Loucy (cell line): ENCODE data around the gene ADISSP.

ENCODE experiments used
- H2AFZ ChIP-seq: fragments of 200-600 bp; sonication (generic); 2 replicates; pipeline ENCODE4 v1.6.0; 2016; ENCODE audit warnings: antibody characterized with exemption, mild to moderate bottlenecking, low read length, moderate library complexity
- H3F3A ChIP-seq: fragments of 200-600 bp; 2 replicates; pipeline ENCODE4 v1.6.0; 2016; ENCODE audit warnings: antibody characterized with exemption, low read depth, mild to moderate bottlenecking
- H3K27me3 ChIP-seq: fragments of 200-600 bp; sonication (generic); 2 replicates; pipeline ENCODE4 v1.6.1; 2014; ENCODE audit warnings: low read length, mild to moderate bottlenecking; ENCODE audit not compliant: insufficient read depth, poor library complexity, severe bottlenecking
- H3K36me3 ChIP-seq: fragments of 200-600 bp; sonication (generic); 2 replicates; pipeline ENCODE4 v1.6.1; 2016; ENCODE audit warnings: low read length; ENCODE audit not compliant: insufficient read depth
- H3K4me1 ChIP-seq: fragments of 200-600 bp; sonication (generic); 2 replicates; pipeline ENCODE4 v1.5.1; 2014; ENCODE audit warnings: low read length, mild to moderate bottlenecking; ENCODE audit not compliant: insufficient read depth, poor library complexity, severe bottlenecking
- H3K4me2 ChIP-seq: fragments of 200-600 bp; sonication (generic); 2 replicates; pipeline ENCODE4 v1.6.0; 2014; ENCODE audit warnings: antibody characterized with exemption, low read length, low read depth, mild to moderate bottlenecking; ENCODE audit not compliant: poor library complexity, severe bottlenecking
- H3K4me3 ChIP-seq: fragments of 200-600 bp; sonication (generic); 2 replicates; pipeline ENCODE4 v1.5.1; 2014; ENCODE audit warnings: low read length, mild to moderate bottlenecking, mixed read lengths; ENCODE audit not compliant: poor library complexity, severe bottlenecking
- H3K79me2 ChIP-seq: fragments of 200-600 bp; sonication (generic); 2 replicates; pipeline ENCODE4 v1.6.1; 2014; ENCODE audit warnings: low read length; ENCODE audit not compliant: insufficient read depth
- H3K9ac ChIP-seq: fragments of 200-600 bp; sonication (generic); 2 replicates; pipeline ENCODE4 v1.6.0; 2014; ENCODE audit warnings: mild to moderate bottlenecking, low read depth, low read length, moderate library complexity; ENCODE audit not compliant: poor library complexity, severe bottlenecking
- H3K9me2 ChIP-seq: fragments of 200-600 bp; sonication (generic); replicated peaks from 2 replicates; pipeline ENCODE4 v1.6.1; 2016; ENCODE audit warnings: low read depth, low read length, mixed read lengths
- H3K9me3 ChIP-seq: fragments of 200-600 bp; sonication (generic); 2 replicates; pipeline ENCODE4 v1.6.1; 2014; ENCODE audit warnings: mild to moderate bottlenecking, antibody characterized with exemption, low read length, low read depth; ENCODE audit not compliant: insufficient read depth
- H4K20me1 ChIP-seq: fragments of 200-600 bp; sonication (generic); 2 replicates; pipeline ENCODE4 v1.6.0; 2014; ENCODE audit warnings: antibody characterized with exemption, low read length, mild to moderate bottlenecking; ENCODE audit not compliant: insufficient read depth, poor library complexity, severe bottlenecking
- EZH2phosphoT487 ChIP-seq: fragments of 200-600 bp; IDR thresholded peaks from 2 replicates; pipeline ENCODE4 v1.6.1; 2018; ENCODE audit warnings: antibody characterized with exemption, mild to moderate bottlenecking, moderate library complexity, borderline replicate concordance
- TF ChIP-seq, protein P1 (sequence below): fragments of 200-600 bp; sonication (generic); conservative IDR thresholded peaks from 2 replicates; pipeline ENCODE4 v1.5.1; 2014; ENCODE audit warnings: mild to moderate bottlenecking, antibody characterized with exemption, low read length

The ADISSP gene

GRCh38 chr20:3786665-3787323 lies 19.2 kb upstream of the ADISSP start, which contains the start of gene CENPB:
CENPB (minus strand) TSS chr20:3786740; CDS start chr20:3786483, 257 bp downstream.
- H3K9ac ChIP-seq: peak within 1 kb of the TSS; percentile 45
- H4K20me1 ChIP-seq: no peaks in the 10 kb centered on the region
- no peaks in the 10 kb centered on the region for H3K79me2 ChIP-seq
- no peaks in the 10 kb centered on the region for H3K9me2 ChIP-seq
- H3F3A ChIP-seq: no peaks in the 10 kb centered on the region
- peak within 1 kb of the TSS; percentile 69 for H3K4me3 ChIP-seq
- peaks cover 7% of the 10 kb centered on the region for H3K4me1 ChIP-seq
- no peaks in the 10 kb centered on the region for H3K27me3 ChIP-seq
- H3K4me2 ChIP-seq: peak within 1 kb of the TSS; percentile 86
- TF ChIP-seq, protein P1, sequence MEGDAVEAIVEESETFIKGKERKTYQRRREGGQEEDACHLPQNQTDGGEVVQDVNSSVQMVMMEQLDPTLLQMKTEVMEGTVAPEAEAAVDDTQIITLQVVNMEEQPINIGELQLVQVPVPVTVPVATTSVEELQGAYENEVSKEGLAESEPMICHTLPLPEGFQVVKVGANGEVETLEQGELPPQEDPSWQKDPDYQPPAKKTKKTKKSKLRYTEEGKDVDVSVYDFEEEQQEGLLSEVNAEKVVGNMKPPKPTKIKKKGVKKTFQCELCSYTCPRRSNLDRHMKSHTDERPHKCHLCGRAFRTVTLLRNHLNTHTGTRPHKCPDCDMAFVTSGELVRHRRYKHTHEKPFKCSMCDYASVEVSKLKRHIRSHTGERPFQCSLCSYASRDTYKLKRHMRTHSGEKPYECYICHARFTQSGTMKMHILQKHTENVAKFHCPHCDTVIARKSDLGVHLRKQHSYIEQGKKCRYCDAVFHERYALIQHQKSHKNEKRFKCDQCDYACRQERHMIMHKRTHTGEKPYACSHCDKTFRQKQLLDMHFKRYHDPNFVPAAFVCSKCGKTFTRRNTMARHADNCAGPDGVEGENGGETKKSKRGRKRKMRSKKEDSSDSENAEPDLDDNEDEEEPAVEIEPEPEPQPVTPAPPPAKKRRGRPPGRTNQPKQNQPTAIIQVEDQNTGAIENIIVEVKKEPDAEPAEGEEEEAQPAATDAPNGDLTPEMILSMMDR: peak; percentile 62
- TF ChIP-seq EZH2phosphoT487: no peak
- peak within 1 kb of the TSS; percentile 69; the same call in 1 of the 2 replicates for H2AFZ ChIP-seq
- H3K36me3 ChIP-seq: no peaks in the 10 kb centered on the region
- H3K9me3 ChIP-seq: no peaks in the 10 kb centered on the region

DNA sequence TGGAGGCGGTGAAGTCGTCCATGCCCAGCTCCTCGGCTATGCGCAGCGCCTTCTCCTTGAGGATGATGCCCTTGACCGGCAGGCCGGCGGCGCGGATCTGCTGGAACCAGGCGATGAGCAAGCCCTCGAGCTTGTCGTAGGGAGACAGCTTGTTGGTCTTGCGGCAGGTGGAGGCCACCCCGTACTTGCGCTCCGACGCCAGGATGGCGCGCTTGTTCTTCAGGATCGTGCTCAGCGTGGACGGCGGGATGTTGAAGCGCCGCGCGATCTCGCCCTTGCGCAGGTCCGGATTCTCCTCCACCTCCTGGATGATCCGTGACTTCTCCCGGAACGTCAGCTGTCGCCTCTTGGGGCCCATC lies 18.6 kb upstream of the ADISSP start:
- Histone ChIP-seq H3K4me2 (no peak overlapping the region), H3F3A (no peaks in the 10 kb centered on the region), H4K20me1 (no peaks in the 10 kb centered on the region), H3K79me2 (no peaks in the 10 kb centered on the region), H3K4me1 (peaks cover 7% of the 10 kb centered on the region), H3K9me2 (no peaks in the 10 kb centered on the region), H3K9me3 (no peaks in the 10 kb centered on the region), H3K4me3 (no peak overlapping the region), H2AFZ (no peak overlapping the region), H3K36me3 (no peaks in the 10 kb centered on the region), H3K27me3 (no peaks in the 10 kb centered on the region), H3K9ac (no peak overlapping the region)
- no peak for TF ChIP-seq EZH2phosphoT487
- TF ChIP-seq, protein P1: no peak

DNA sequence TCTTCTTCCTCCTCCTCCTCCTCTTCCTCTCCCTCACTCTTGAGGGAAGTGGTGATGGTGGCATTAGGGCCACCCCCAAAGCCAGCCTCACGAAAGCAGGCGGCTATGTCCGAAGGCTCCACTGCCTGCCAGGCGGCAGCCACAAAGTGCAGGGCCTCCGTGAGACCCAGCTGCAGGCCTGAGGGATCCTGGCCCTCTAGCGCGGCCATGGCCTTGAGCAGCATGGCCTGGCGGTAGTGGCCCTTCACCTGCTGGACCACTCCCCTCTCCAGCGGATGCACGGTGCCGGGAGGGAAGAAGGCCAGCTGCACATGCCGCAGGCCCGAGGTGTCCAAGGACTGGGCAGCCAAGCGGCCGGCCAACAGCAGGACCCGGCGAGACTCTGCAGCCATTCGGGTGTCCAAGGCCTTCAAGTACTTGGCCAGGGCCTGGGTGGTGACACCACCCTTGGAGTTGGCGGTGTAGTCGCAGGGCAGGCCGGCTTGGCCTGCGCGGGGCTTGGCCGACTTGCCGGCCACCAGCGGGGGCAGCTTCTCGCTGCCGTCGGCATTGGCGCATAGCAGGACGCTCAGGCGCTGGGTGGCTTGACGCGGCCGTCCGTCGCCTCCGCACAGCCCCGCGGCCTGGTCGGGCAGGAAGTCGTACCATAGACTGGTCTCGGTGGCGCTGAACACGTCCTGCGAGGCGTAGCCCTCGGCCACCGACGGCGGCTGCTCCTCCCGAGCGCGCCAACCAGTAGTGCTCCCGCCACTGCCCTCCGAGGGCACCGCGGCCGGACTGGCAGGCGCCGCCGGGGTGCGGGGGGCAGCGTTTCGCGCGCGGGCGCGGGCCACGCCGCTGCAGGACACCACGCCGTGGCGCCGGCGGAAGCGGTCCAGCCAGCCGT lies 17.9 kb upstream of the ADISSP start:
- H3K4me3 ChIP-seq: no peak overlapping the region
- H3K9me3 ChIP-seq: no peaks in the 10 kb centered on the region
- TF ChIP-seq EZH2phosphoT487: no peak
- TF ChIP-seq, protein P1: no peak
- H3K4me1 ChIP-seq: peaks cover 7% of the 10 kb centered on the region
- no peaks in the 10 kb centered on the region for H3K9me2 ChIP-seq
- no peaks in the 10 kb centered on the region for H3F3A ChIP-seq
- no peak overlapping the region for H2AFZ ChIP-seq
- no peaks in the 10 kb centered on the region for H3K79me2 ChIP-seq
- H3K4me2 ChIP-seq: no peak overlapping the region
- H3K36me3 ChIP-seq: no peaks in the 10 kb centered on the region
- no peak overlapping the region for H3K9ac ChIP-seq
- H4K20me1 ChIP-seq: no peaks in the 10 kb centered on the region
- H3K27me3 ChIP-seq: no peaks in the 10 kb centered on the region
